Ovary (tissue), 3 donors: ENCODE data around the gene CTNNA1.

Source experiments
- CTCF ChIP-seq, 3 donors: fragments of 450-650 bp in 2 of 3; fragments of 200-600 bp in 1 of 3; IDR thresholded peaks; one replicate each; pipeline versions ENCODE4 v1.5.1 to v1.8.0; 2016 to 2022; ENCODE audit warnings: antibody characterized with exemption in 3 of 3, mild to moderate bottlenecking in 1 of 3
- EP300 ChIP-seq: sonication (generic); formaldehyde crosslinking; IDR thresholded peaks from one replicate; pipeline ENCODE4 v1.6.1; 2017; ENCODE audit warnings: antibody characterized with exemption
- POLR2A ChIP-seq: fragments of 450-650 bp; IDR thresholded peaks from one replicate; pipeline ENCODE4 v1.6.1; 2017; ENCODE audit warnings: antibody characterized with exemption, mild to moderate bottlenecking, moderate library complexity
- donor health status: DM: no; HTN: no; CAD: no.

GRCh38 chr5:138772986-138773594 lies 19.9 kb downstream of the CTNNA1 start:
- TF ChIP-seq CTCF (IDR thresholded peaks at IDR 0.05): no peak
- TF ChIP-seq POLR2A: no peak
- no peak for TF ChIP-seq EP300
